Naive thymus-derived CD8-positive, alpha-beta T cell (primary cell): ENCODE data around the gene CRYZ. TPM values are rescaled to one million over a fixed set of nuclear protein-coding genes. Genes with fewer than 3 reads are reported as not detected.
A peak's percentile ranks its signal among the peaks of the same experiment; 100 is the strongest.
"Not testable (repeated sequence)": the region's sequence is repeated elsewhere in the genome, so short reads cannot be mapped to it uniquely, and the experiment has no call there.

Source experiments
- ATAC-seq, 2 donors: fragments of 150-1000 bp; cut with Tn5 transposase in 1 of 2; sonication (Bioruptor Pico), chemical (Tn5 transposase) in 1 of 2; 1 replicate in 1 of 2; 2 replicates in 1 of 2; pipeline ENCODE4 v1.10.0; 2021; ENCODE audit warnings: mild to moderate bottlenecking in 2 of 2, moderate library complexity in 2 of 2
- POLR2A ChIA-PET: fragments of 350-600 bp; sonication (Branson Sonifier 250); formaldehyde crosslinking; loops from one replicate; lab custom pipeline; 2021; ENCODE audit warnings: antibody characterized with exemption; lab: Charles Lee
- DNase-seq, 10 donors: peaks; one replicate each; pipeline versions ENCODE4 v3.0.0 to v3.0.0-alpha.2; 2020 to 2022
- H3K27ac Mint-ChIP-seq, 10 donors: one replicate each; pipeline ENCODE4 v1.8.0; 2020 to 2022; ENCODE audit warnings: mild to moderate bottlenecking in 10 of 10, mixed read lengths in 10 of 10, moderate library complexity in 4 of 10, inconsistent platforms in 1 of 10
- H3K27me3 Mint-ChIP-seq, 5 donors: one replicate each; pipeline ENCODE4 v1.8.0; 2021 to 2022; ENCODE audit warnings: mixed read lengths in 5 of 5
- H3K36me3 Mint-ChIP-seq, 3 donors: one replicate each; pipeline ENCODE4 v1.8.0; 2020 to 2022; ENCODE audit warnings: mixed read lengths in 3 of 3, mild to moderate bottlenecking in 2 of 3, inconsistent platforms in 1 of 3
- H3K4me1 Mint-ChIP-seq, 4 donors: one replicate each; pipeline ENCODE4 v1.8.0; 2021 to 2022; ENCODE audit warnings: mixed read lengths in 4 of 4
- H3K4me3 Mint-ChIP-seq, 10 donors: one replicate each; pipeline ENCODE4 v1.8.0; 2020 to 2022; ENCODE audit warnings: mild to moderate bottlenecking in 10 of 10, mixed read lengths in 10 of 10, moderate library complexity in 6 of 10, inconsistent platforms in 1 of 10
- H3K9me3 Mint-ChIP-seq, 9 donors: one replicate each; pipeline ENCODE4 v1.8.0; 2020 to 2022; ENCODE audit warnings: mixed read lengths in 9 of 9, mild to moderate bottlenecking in 3 of 9, inconsistent platforms in 1 of 9, moderate library complexity in 1 of 9
- polyA plus RNA-seq, 3 donors: library from polyadenylated mRNA; unstranded; fragments of 300-500 nt; fragmentation: Illumina TruSeq; gene quantifications; one replicate each; pipeline ENCODE4 v1.2.3, GENCODE V29; 2021
- total RNA-seq, 8 experiments: library from RNA in 2 of 8; stranded (reverse) in 2 of 8; gene quantifications; one replicate each; pipeline ENCODE4 v1.2.3 and lab custom pipeline; 2021 to 2026

Gene CRYZ, protein sequence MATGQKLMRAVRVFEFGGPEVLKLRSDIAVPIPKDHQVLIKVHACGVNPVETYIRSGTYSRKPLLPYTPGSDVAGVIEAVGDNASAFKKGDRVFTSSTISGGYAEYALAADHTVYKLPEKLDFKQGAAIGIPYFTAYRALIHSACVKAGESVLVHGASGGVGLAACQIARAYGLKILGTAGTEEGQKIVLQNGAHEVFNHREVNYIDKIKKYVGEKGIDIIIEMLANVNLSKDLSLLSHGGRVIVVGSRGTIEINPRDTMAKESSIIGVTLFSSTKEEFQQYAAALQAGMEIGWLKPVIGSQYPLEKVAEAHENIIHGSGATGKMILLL
- total RNA-seq (10 to 100 TPM; 18.2 to 19.1 TPM), polyA plus RNA-seq (10 to 100 TPM; 31.4 to 42.1 (median 35.5) TPM), total RNA-seq (lab: John Stamatoyannopoulos, UW) (5.9 to 14.1 (median 9.1) reads per million in 6 experiments)

DNA sequence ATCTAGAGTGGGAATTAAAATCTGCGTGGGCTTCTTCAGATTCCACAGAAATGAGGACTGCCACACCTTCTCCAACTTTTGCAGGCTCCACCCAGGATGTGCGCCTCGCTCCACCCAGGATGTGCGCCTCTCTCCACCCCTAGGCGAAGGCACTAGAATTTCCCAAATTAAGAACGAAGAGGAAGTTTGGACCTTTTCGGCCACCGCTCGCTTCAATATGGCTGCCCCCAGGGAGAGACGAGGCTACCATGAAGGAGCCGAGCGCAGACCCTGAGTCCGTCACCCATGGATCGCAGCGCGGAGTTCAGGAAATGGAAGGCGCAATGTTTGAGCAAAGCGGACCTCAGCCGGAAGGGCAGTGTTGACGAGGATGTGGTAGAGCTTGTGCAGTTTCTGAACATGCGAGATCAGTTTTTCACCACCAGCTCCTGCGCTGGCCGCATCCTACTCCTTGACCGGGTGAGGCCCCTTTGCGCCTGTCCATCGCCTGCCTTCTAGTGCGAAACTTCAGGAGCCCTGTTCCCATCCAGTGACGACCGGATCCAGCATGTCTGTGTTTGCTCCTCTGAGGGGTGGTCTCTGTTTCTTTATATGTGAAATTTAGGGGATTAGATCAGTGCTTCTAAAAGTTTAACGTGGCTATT is at the start of gene CRYZ, which contains the start of gene TYW3:
CRYZ (minus strand) TSS at position 91 of the 644 bp plus-strand sequence. CDS start 8,229 bp downstream, outside the sequence.
TYW3 (plus strand) TSS at position 193 of the 644 bp plus-strand sequence; CDS start at position 286, 93 bp downstream.
- Mint-ChIP-seq H3K27ac (peak within 1 kb of the TSS; percentile 92 to 99 (median 96)), H3K36me3 (peaks cover 11 to 28% (median 23%) of the 10 kb centered on the region in 3 donors), H3K27me3 (no peaks in the 10 kb centered on the region), H3K4me1 (peaks cover 16 to 55% (median 47%) of the 10 kb centered on the region in 4 donors), H3K9me3 (no peaks in the 10 kb centered on the region), H3K4me3 (peak within 1 kb of the TSS; percentile 93 to 99 (median 96))
- ATAC-seq: peak; percentile 79 to 86
- peak; percentile 59 to 90 (median 79) for DNase-seq
- POLR2A ChIA-PET: interaction anchor here (0.7 to 1.2 kb wide), 2 partner anchors 54 to 535 kb away, joined by 3 to 5 read pairs; partner anchors contain the start of genes FPGT and LRRIQ3

DNA sequence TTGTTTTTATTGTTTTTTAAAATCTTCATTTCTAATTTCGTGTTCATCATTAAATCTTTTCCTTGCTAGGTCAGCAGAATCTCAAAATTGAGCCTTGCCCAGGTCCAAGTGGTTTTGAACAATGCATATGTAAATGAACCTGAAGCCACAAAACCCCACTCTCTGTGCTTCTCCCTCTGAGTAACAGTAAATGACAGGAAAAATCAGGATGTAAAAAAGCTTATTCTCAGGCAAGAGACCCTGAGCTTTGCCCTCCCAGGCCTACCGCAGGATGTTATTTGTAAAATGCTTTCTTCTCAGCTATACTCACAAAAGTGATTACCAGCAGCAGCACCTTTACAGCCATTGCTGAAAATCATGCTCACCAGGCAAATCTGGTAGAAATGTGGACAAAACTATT is 47.7 kb upstream of the CRYZ start:
- H3K27me3 Mint-ChIP-seq: peaks cover 10 to 26% (median 17%) of the 10 kb centered on the region in 5 donors
- ATAC-seq: no peak
- no peak overlapping the region for H3K27ac Mint-ChIP-seq
- no peak overlapping the region for H3K4me3 Mint-ChIP-seq
- peaks cover 0 to under 1% (median 0%) of the 10 kb centered on the region in 9 donors for H3K9me3 Mint-ChIP-seq
- POLR2A ChIA-PET: no interaction called here
- no peak for DNase-seq
- no peaks in the 10 kb centered on the region for H3K4me1 Mint-ChIP-seq
- no peaks in the 10 kb centered on the region for H3K36me3 Mint-ChIP-seq

DNA sequence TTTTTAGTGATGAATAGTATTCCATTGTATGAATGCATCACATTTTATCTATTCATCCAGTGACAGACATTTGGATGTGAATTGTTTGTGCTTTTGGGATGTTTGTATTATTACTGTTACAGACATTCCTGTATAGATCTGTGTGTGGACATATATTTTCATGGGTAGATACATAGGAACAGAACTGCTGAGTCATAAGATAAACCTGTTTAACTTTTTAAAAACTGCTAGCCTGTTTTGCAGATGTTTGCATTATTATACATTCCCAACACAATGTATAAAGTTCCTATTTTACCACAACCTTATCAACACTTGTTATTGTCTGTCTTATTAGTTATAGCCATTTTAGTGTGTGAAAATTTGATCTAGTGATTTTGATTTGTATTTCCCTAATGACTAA is 46.9 kb upstream of the CRYZ start:
- POLR2A ChIA-PET: no interaction called here
- no peak overlapping the region for H3K27ac Mint-ChIP-seq
- H3K36me3 Mint-ChIP-seq: no peaks in the 10 kb centered on the region
- no peak overlapping the region for H3K4me3 Mint-ChIP-seq
- no peaks in the 10 kb centered on the region for H3K4me1 Mint-ChIP-seq
- H3K9me3 Mint-ChIP-seq: no peaks in the 10 kb centered on the region
- H3K27me3 Mint-ChIP-seq: peaks cover 9 to 26% (median 16%) of the 10 kb centered on the region in 5 donors
- DNase-seq (no peak), ATAC-seq (no peak)

DNA sequence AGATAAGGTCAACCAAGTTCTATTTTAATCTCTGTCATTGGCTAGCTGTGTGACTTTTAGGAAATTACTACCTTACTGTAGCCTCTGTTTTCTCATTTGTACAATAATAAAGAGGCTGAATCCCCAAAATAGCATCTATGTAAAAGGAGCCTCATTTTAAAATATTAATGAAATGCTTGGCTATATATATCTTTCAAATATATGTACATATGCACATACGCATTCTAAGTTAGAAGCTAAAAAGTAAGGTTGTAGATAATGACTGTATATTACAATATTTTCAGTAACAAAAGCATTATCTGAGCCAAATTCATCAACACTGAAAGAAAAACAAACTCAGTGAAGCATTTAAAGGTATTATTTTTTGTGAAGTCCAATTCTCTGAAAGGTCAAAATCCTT is 44.7 kb upstream of the CRYZ start:
- no peak for ATAC-seq
- Mint-ChIP-seq H3K4me3 (no peak overlapping the region), H3K27me3 (peaks cover 1 to 20% (median 15%) of the 10 kb centered on the region in 5 donors)

DNA sequence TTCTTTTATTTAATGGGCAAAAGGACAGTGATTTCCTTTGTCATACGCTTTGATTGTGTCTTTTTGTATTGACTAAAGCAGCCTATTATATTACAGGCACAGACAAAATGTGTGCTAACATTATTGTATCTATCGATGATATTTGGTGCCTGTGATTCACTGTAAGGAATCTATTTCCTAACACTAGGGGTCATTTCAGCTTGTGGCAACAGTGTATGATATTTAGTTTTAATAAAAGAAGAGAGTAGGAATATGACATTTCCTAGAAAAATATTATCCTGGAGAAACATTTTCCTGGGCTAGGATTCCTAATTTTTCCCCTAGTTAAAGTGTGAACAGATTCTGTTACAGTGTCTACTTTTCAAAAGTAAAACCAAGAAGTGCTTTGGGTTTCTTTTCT is 42.9 kb upstream of the CRYZ start:
- Mint-ChIP-seq H3K9me3 (no peaks in the 10 kb centered on the region), H3K27ac (no peak overlapping the region), H3K27me3 (peaks cover 0 to 20% (median 12%) of the 10 kb centered on the region in 5 donors), H3K4me3 (no peak overlapping the region), H3K4me1 (no peaks in the 10 kb centered on the region), H3K36me3 (no peaks in the 10 kb centered on the region)
- no peak for ATAC-seq
- POLR2A ChIA-PET: no interaction called here
- no peak for DNase-seq

More for the DNA sequence above, 44.7 kb upstream of the CRYZ start:
- H3K36me3 Mint-ChIP-seq: no peaks in the 10 kb centered on the region
- DNase-seq: no peak
- no peak overlapping the region for H3K27ac Mint-ChIP-seq
- POLR2A ChIA-PET: no interaction called here
- H3K4me1 Mint-ChIP-seq: no peaks in the 10 kb centered on the region
- no peaks in the 10 kb centered on the region for H3K9me3 Mint-ChIP-seq

DNA sequence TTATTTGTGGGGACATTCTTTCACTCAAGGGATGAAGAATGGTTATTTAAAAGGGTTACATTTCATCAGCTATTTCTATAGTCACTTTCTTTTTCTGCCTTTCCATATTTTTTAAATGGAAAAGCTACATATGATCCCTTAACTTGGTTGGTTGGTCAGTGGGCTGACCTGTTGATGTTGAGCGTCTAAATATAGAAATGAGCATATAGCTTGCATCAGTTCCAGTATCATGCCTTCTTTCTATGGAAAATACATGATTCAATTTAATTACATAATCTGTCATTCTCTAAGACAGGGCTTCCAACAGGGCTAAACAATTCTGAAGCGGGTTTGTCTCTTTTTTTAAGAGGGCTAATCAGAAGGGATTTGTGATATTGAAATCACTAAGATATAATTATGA is 40.7 kb upstream of the CRYZ start:
- ATAC-seq (no peak), DNase-seq (no peak)
- peaks cover 0 to 13% (median 6%) of the 10 kb centered on the region in 5 donors for H3K27me3 Mint-ChIP-seq
- H3K36me3 Mint-ChIP-seq: no peaks in the 10 kb centered on the region
- no peaks in the 10 kb centered on the region for H3K9me3 Mint-ChIP-seq
- POLR2A ChIA-PET: no interaction called here
- no peak overlapping the region for H3K4me3 Mint-ChIP-seq
- no peaks in the 10 kb centered on the region for H3K4me1 Mint-ChIP-seq
- no peak overlapping the region for H3K27ac Mint-ChIP-seq

DNA sequence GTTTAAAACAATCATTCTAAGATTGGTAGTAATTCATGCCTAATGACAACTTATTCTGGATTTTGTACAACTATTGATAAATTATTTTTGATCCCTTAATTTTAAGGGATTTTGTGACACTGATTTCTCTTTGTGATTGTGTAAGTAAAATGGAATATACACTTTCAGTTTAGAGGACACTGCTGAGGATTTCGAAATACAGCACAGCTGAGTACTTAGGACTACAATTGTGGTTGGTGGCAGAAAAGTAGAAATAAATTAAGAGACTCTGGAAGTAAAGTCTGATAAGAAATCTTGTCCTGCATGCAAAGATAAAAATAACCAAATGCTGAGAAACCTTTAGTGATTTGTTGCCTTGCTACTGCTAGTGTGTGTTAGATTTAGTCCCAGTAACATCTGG is 40.1 kb upstream of the CRYZ start:
- ATAC-seq: no peak
- H3K4me1 Mint-ChIP-seq: no peaks in the 10 kb centered on the region
- no peak overlapping the region for H3K27ac Mint-ChIP-seq
- no peak overlapping the region for H3K4me3 Mint-ChIP-seq
- no peaks in the 10 kb centered on the region for H3K9me3 Mint-ChIP-seq
- peaks cover 0 to 13% (median 0%) of the 10 kb centered on the region in 5 donors for H3K27me3 Mint-ChIP-seq
- POLR2A ChIA-PET: no interaction called here
- DNase-seq: no peak
- H3K36me3 Mint-ChIP-seq: no peaks in the 10 kb centered on the region

DNA sequence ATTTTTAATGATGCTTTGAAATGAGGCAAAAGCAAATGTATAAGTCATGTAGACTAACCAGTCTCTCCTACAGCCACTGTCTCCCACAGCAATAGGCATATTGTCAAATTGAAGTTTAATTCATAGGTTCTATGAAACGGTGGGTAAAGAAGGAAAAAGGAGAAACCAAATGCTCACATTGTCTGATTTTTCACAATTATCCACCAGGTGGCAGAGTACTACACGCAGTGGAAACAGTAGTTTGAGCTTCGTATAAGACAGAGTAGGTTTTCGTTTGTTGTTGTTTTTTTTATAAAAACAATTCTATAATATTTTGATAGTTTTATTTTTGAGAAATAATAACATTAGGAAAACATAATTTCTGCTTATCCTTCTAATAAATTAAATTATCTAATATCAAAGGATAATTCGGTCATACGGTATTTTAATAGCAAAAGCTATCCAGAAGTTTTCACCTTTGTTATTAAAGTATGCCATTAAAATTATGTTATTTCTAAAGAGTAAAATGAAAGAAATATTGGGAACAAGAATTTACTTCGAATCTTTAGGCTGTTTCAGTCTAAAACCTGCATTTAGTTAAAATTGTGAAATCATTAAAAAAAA is 39.2 kb upstream of the CRYZ start:
- POLR2A ChIA-PET: no interaction called here
- ATAC-seq: peak in 1 of 2 donors; percentile 58
- no peaks in the 10 kb centered on the region for H3K36me3 Mint-ChIP-seq

DNA sequence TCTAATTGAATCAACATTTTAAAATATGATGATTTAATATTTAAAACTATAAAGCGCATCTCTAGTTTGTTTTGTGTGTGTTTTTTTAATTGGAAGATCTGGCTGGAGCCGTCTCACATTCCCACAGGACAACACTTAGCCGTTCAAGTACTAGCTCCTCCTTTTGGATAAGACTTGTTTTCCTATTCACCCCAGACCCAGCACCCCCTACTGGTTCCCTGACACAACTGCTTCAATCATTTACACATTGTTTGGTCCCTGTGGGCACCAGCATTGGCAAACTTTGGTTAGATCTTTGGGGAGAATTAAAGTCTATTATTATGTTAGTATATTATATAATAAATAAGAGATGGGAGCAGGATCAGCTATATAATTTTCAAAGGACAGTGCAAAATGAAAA is 34.6 kb upstream of the CRYZ start:
- H3K4me3 Mint-ChIP-seq: no peak overlapping the region
- H3K27ac Mint-ChIP-seq: no peak overlapping the region
- H3K9me3 Mint-ChIP-seq: no peaks in the 10 kb centered on the region
- ATAC-seq: no peak
- peaks cover 0 to 2% (median 0%) of the 10 kb centered on the region in 4 donors for H3K4me1 Mint-ChIP-seq
- DNase-seq: no peak
- peaks cover 0 to 20% (median 5%) of the 10 kb centered on the region in 3 donors for H3K36me3 Mint-ChIP-seq
- H3K27me3 Mint-ChIP-seq: no peaks in the 10 kb centered on the region
- POLR2A ChIA-PET: no interaction called here

More for the DNA sequence above, 39.2 kb upstream of the CRYZ start:
- H3K27ac Mint-ChIP-seq: no peak overlapping the region
- peak in 4 of 10 donors; percentile 11 to 30 (median 22) for DNase-seq
- H3K9me3 Mint-ChIP-seq: no peaks in the 10 kb centered on the region
- peaks cover 0 to 12% (median 0%) of the 10 kb centered on the region in 5 donors for H3K27me3 Mint-ChIP-seq
- H3K4me1 Mint-ChIP-seq: no peaks in the 10 kb centered on the region
- H3K4me3 Mint-ChIP-seq: no peak overlapping the region

DNA sequence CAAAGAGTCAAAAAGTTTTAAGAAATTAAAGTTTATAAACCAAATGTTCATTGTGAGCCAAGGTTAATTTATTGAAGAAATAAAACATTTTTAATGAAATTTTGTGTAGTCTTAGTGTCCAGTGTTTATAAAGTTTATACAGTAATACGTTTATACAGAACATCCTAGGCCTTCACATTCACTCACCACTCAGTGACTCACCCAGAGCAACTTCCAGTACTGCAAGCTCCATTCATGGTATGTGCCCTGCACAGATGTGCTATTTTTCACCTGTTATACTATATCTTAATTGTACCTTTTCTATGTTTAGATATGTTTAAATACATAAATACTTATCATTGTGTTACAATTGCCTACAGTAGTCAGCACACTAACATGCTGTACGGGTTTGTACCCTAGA is 33.7 kb upstream of the CRYZ start:
- Mint-ChIP-seq H3K36me3 (peaks cover 3 to 29% (median 5%) of the 10 kb centered on the region in 3 donors), H3K9me3 (no peaks in the 10 kb centered on the region), H3K4me3 (no peak overlapping the region), H3K4me1 (peaks cover 0 to 4% (median 1%) of the 10 kb centered on the region in 4 donors), H3K27me3 (no peaks in the 10 kb centered on the region), H3K27ac (peak overlapping the region in 2 of 10 donors; percentile 0 to 35)
- POLR2A ChIA-PET: no interaction called here
- DNase-seq: no peak
- ATAC-seq: no peak

DNA sequence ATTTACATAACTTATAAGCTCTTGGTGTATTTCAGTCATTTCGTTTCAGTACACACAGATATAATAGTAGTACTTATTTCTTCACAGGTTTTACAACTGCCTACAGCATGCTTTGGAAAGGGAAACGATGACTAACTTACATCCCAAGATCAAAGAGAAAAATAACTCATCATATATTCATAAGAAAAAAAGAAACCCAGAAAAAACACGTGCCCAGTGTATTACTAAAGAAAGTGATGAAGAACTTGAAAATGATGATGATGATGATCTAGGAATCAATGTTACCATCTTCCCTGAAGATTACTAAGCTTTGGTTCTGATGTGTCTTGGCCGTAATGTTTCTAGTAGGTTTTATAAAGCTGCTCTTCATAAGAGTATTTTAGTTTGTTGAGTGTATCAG is 31.0 kb upstream of the CRYZ start:
- POLR2A ChIA-PET: no interaction called here
- Mint-ChIP-seq H3K27me3 (no peaks in the 10 kb centered on the region), H3K36me3 (peaks cover 10 to 55% (median 10%) of the 10 kb centered on the region in 3 donors), H3K27ac (peak overlapping the region in 3 of 10 donors; percentile 1 to 21 (median 18)), H3K9me3 (no peaks in the 10 kb centered on the region), H3K4me3 (no peak overlapping the region), H3K4me1 (peaks cover 0 to 7% (median 2%) of the 10 kb centered on the region in 4 donors)
- DNase-seq (no peak), ATAC-seq (no peak)

DNA sequence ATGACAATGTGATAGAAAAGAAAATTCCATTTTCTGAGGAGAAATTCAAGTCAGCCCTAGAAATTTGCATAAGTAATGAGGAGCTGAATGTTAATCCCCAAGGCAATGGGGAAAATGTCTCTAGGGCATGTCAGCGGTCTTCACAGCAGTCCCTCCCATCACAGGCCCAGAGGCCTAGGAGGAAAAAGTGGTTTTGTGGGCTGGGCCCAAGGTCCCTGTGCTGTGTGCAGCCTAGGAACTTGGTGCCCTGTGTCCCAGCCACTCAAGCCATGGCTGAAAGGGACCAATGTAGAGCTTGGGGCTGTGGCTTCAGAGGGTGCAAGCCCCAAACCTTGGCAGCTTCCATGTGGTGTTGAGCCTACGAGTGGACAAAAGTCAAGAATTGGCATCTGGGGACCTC is 23.8 kb upstream of the CRYZ start:
- Mint-ChIP-seq H3K9me3 (peaks cover 0 to 21% (median 8%) of the 10 kb centered on the region in 9 donors), H3K36me3 (peaks cover 43 to 95% (median 67%) of the 10 kb centered on the region in 3 donors)
- H3K27ac Mint-ChIP-seq, H3K4me3 Mint-ChIP-seq, POLR2A ChIA-PET, ATAC-seq, H3K27me3 Mint-ChIP-seq, H3K4me1 Mint-ChIP-seq, DNase-seq: not testable (repeated sequence)
